NB4 (cell line): Measurements from ENCODE around the gene FTO.

Source experiments
- DNase-seq: peaks from one replicate; pipeline ENCODE4 v3.0.0; 2010; ENCODE audit warnings: low read depth
- H3K4me3 ChIP-seq: one replicate; pipeline ENCODE4 v1.5.1; 2011; ENCODE audit warnings: mild to moderate bottlenecking, low read depth, low read length, moderate library complexity
- MYC ChIP-seq: IDR thresholded peaks from 2 replicates; pipeline ENCODE4 v1.6.1; 2011; ENCODE audit warnings: low read depth, low read length
- POLR2A ChIP-seq: IDR thresholded peaks from 2 replicates; pipeline ENCODE4 v1.6.1; 2011; ENCODE audit warnings: mild to moderate bottlenecking; ENCODE audit not compliant: insufficient read length; ENCODE audit errors: extremely low read depth
- TF ChIP-seq, protein P1 (sequence below): IDR thresholded peaks from 2 replicates; pipeline ENCODE4 v1.6.1; 2011; ENCODE audit warnings: low read depth, low read length
- TF ChIP-seq, protein P2 (sequence below): IDR thresholded peaks from one replicate; pipeline ENCODE4 v1.5.1; 2012; ENCODE audit warnings: low read depth, low read length

FTO gene

DNA sequence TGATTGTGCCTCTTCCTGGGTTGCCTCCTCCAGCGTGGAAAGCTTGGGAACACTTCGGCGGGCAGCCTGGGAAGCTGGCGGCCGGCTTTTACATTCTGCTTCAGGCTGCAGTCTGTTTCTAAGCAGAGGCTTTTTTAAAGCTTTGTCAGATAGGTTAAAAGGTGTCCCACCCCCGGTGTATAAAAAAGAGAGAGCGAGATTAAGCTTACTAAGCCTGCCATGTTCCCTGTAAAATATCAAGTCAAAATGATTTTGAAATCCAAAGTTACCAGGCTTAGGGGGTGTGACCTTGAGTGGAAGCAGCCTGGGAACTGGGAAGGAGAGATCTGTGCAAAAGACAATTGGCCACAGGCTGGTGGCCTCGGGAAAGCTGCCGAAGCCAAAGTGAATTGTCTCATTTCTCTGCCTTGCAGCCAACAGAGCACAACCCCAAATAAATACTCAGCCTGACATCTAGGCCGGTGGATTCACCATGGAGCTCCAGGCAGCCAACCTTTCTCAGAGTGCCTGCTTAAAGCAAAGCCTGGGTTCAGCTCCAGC lies 254.5 kb downstream of the FTO start:
- TF ChIP-seq MYC (no peak), POLR2A (no peak)
- TF ChIP-seq, protein P1, sequence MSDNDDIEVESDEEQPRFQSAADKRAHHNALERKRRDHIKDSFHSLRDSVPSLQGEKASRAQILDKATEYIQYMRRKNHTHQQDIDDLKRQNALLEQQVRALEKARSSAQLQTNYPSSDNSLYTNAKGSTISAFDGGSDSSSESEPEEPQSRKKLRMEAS, result no peak
- TF ChIP-seq, protein P2, sequence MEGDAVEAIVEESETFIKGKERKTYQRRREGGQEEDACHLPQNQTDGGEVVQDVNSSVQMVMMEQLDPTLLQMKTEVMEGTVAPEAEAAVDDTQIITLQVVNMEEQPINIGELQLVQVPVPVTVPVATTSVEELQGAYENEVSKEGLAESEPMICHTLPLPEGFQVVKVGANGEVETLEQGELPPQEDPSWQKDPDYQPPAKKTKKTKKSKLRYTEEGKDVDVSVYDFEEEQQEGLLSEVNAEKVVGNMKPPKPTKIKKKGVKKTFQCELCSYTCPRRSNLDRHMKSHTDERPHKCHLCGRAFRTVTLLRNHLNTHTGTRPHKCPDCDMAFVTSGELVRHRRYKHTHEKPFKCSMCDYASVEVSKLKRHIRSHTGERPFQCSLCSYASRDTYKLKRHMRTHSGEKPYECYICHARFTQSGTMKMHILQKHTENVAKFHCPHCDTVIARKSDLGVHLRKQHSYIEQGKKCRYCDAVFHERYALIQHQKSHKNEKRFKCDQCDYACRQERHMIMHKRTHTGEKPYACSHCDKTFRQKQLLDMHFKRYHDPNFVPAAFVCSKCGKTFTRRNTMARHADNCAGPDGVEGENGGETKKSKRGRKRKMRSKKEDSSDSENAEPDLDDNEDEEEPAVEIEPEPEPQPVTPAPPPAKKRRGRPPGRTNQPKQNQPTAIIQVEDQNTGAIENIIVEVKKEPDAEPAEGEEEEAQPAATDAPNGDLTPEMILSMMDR, result no peak
- DNase-seq, result no peak
- no peak overlapping the region for H3K4me3 ChIP-seq

DNA sequence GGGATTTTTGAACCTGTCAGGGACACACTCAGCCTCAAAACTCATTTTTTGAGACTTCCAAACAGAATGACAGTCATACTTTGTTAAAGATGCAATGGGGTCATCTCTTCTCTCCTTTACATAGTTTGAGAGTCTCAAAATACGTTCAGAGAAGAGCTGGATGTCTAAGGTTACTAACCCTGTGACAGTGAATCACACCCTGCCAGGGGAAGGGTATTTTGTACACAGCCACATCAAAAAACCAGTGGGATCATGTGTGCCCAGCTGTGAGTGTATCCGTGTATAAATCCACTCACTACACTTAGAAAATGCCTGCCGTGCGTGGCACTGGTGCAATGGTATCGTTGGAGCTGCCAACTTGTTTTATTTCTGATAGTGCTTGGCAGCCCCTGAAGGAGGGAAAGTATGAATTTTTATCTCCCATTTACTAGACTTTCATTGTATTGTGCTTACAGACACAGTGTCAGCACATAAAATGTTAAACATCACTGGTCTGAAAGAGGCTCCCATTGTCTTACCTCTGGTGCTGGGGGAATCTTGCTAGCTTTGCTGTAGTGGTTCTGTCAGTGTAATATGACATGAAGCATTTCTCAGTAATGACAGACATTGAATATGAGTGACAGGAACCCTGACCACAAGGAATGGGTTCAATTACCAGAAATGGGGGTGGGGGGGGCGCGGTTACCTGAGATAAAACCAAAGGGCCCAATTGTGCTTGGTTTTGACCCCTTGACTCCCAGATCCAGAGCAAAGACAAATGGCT lies 256.3 kb downstream of the FTO start:
- TF ChIP-seq POLR2A (no peak), MYC (no peak)
- TF ChIP-seq, protein P1, result no peak
- TF ChIP-seq, protein P2, result no peak
- H3K4me3 ChIP-seq, result no peak overlapping the region
- no peak for DNase-seq

DNA sequence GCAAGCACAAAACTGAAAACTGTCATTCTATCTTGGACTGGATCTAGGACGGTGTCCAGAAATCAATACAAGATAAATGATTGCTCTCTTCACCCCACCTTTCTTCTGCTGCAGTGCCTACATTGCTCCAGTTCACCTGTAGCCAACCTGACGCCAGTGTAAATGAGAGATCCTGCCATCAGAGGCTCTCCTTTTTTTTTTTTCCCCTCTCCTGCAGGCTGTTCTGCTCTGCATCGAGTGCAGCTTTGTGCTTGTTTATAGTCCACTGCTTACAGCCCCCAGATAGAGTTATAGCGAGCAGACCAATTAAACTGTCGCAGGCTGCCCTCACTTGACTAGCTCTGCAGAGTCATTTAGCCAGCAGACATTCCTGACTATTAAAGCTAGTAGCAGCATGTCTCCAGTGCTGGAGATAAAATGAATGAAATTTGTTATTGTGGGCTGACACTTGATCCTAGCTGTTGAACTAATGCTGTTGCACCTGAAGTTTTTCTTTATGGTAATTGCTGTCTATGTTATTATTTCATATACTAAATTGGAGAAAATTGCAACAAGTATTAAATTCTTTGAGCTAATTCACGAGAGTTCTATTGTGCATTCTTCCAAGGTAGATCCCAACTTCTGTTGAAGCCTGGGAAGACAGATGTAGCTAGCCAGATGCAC lies 257.1 kb downstream of the FTO start:
- H3K4me3 ChIP-seq, result no peak overlapping the region
- no peak for DNase-seq
- TF ChIP-seq MYC, result no peak
- TF ChIP-seq POLR2A, result no peak
- TF ChIP-seq, protein P2, result no peak
- TF ChIP-seq, protein P1, result no peak

DNA sequence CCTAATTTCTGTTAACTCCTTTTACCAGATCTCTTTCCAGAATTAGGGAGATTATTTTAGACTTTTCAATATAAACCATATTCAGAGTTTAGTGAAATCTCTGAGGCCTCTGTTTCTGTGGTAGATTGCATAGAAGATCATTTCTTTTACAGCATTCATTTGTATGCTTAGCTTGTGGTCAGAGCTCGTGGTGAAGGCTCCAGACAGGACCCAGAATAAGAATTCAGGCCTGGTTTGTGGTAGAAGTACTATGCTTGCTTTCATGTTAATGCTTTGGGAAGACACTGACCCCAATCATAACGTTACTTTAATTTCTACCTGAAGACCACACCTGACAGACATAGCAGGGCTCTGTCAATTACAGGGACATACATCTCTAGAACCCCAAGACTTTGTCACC lies 258.1 kb downstream of the FTO start:
- DNase-seq, result no peak
- no peak overlapping the region for H3K4me3 ChIP-seq
- TF ChIP-seq, protein P1, result no peak
- TF ChIP-seq, protein P2, result no peak
- no peak for TF ChIP-seq POLR2A
- no peak for TF ChIP-seq MYC

DNA sequence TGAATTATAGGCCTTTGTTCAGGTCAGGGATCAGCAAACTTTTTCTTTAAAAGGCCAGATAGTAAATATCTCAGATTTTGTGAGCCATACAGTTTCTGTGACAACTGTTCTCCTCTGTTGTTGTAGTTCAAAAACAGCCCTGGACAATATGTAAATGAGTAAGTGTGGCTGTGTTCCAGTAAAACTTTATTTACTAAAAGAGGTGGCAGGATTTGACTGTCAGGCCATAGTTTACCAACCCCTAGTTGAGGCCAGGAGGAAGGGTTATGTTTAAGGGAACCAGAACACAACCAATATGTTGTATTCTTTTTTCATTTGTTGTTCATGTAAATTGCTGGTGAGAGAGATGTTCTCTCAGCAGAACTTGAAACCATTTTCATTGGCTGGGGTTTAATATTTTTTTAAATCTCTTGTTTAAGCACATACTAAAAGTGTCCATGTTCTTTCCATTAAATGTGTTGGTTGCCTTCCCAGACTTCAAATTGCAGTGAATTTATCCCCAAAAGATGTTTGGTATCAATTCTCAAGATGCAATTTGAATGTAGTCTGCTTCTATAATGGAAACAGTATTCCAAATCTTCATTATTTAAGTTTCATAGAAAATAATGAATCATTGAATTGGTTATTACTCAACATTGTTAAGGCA lies 260.3 kb downstream of the FTO start:
- DNase-seq, result no peak
- TF ChIP-seq, protein P1, result no peak
- TF ChIP-seq MYC (no peak), POLR2A (no peak)
- TF ChIP-seq, protein P2, result no peak
- H3K4me3 ChIP-seq, result no peak overlapping the region
